ENCODE results near the gene TRMT2A.

DNA sequence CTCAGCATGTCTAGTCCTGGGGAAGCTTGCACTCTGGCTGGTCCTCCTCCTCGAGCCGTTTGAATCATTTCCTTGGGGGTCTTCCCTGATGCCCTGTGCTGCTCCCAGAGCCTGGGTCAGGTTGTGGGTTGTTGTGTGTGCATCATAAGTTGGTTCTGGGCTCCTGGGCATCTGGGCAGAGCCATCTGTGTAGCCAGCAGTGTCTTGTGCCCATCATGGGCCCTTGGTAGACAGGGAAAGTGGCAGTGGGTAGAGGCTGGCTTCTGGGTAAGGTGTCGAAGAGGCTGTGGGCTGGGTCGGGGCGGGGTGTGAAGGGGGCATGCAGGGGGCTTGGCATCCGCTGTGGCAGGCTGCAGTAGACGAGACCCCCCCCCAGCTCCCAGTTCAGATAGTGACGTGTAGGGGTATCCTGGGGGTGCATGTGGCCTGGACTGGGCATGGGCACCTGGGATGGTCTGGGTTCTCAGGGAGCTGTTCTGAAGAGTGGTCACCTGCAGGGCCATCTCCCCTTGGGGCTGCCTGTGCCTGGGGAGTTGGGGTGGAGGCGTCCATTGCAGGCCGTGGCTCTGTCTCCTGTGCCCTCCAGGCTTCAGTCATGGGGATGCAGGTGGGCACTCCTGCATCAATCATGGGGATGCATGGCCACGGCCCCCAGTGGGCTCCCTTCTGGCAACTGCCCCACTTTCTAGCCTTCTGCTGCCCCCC is 7.2 kb upstream of the TRMT2A start:
- TF ChIP-seq POLR2AphosphoS5 (IDR thresholded peaks at IDR 0.05; ENCODE audit: low read depth, low read length) (no peak), REST (IDR thresholded peaks at IDR 0.05; ENCODE audit: insufficient read depth in 1 of 2, low read depth in 2 of 2, low read length in 2 of 2) (no peak), TAF1 (IDR thresholded peaks at IDR 0.05; ENCODE audit: borderline replicate concordance, insufficient read depth, low read length) (no peak), SIN3A (IDR thresholded peaks at IDR 0.05; ENCODE audit: borderline replicate concordance, insufficient read depth, low read length) (no peak), FOXP2 (optimal IDR thresholded peaks at IDR 0.05; ENCODE audit: borderline replicate concordance, extremely low read depth, extremely low read length, insufficient read depth) (no peak)
